Inferior parietal cortex (tissue), 1 donor: Measurements from ENCODE around the gene EBLN2.

ENCODE experiments used
- DNase-seq: peaks from one replicate; pipeline ENCODE4 v3.0.0-alpha.2; 2016; ENCODE audit errors: extremely low spot score

EBLN2 gene

GRCh38 chr3:73107215-73107614, 45.8 kb downstream of the EBLN2 start:
- no peak for DNase-seq

- no peak for DNase-seq
Observed at GRCh38 chr3:73107676-73108187, 46.3 kb downstream of the EBLN2 start.

- no peak for DNase-seq
Observed at GRCh38 chr3:73108750-73109149, 47.3 kb downstream of the EBLN2 start.

GRCh38 chr3:73110530-73110929, 49.1 kb downstream of the EBLN2 start:
- no peak for DNase-seq
